Muscle layer of duodenum (tissue), 2 donors: ENCODE measurements around the gene ARHGEF11.

ENCODE experiments used
- H3K27ac ChIP-seq: one replicate; pipeline ENCODE4 v1.7.0; 2013; ENCODE audit warnings: mild to moderate bottlenecking, low read length
- H3K27me3 ChIP-seq: one replicate; pipeline ENCODE4 v1.7.0; 2013; ENCODE audit warnings: low read depth, mild to moderate bottlenecking, control low read depth, low read length
- H3K36me3 ChIP-seq, 2 donors: one replicate each; pipeline ENCODE4 v1.7.0; 2013; ENCODE audit warnings: low read length in 2 of 2, control low read depth in 1 of 2, mild to moderate bottlenecking in 1 of 2; ENCODE audit not compliant: insufficient read depth in 2 of 2, control insufficient read depth in 1 of 2
- H3K4me1 ChIP-seq, 2 donors: one replicate each; pipeline ENCODE4 v1.7.0; 2013; ENCODE audit warnings: low read length in 2 of 2, mild to moderate bottlenecking in 2 of 2, control low read depth in 1 of 2, moderate library complexity in 1 of 2; ENCODE audit not compliant: insufficient read depth in 2 of 2, control insufficient read depth in 1 of 2
- H3K4me3 ChIP-seq, 2 donors: one replicate each; pipeline ENCODE4 v1.7.0; 2013; ENCODE audit warnings: low read length in 2 of 2, low read depth in 1 of 2, mild to moderate bottlenecking in 1 of 2
- H3K9me3 ChIP-seq, 2 donors: one replicate each; pipeline ENCODE4 v1.7.0; 2013; ENCODE audit warnings: low read length in 2 of 2, control low read depth in 1 of 2, mild to moderate bottlenecking in 1 of 2; ENCODE audit not compliant: control insufficient read depth in 1 of 2
- donor health status: healthy.

Gene ARHGEF11

GRCh38 chr1:157025856-157026255, 19.7 kb downstream of the ARHGEF11 start:
- Histone ChIP-seq H3K4me1 (peaks cover 8 to 17% of the 10 kb centered on the region in 2 donors), H3K9me3 (peaks cover 0 to 9% of the 10 kb centered on the region in 2 donors), H3K4me3 (no peak overlapping the region), H3K27me3 (no peaks in the 10 kb centered on the region), H3K36me3 (no peaks in the 10 kb centered on the region), H3K27ac (peak overlapping the region; percentile 64)

- peak overlapping the region; percentile 64 for H3K27ac ChIP-seq
- no peaks in the 10 kb centered on the region for H3K27me3 ChIP-seq
- H3K4me1 ChIP-seq = peaks cover 8 to 17% of the 10 kb centered on the region in 2 donors
- peaks cover 0 to 9% of the 10 kb centered on the region in 2 donors for H3K9me3 ChIP-seq
- H3K36me3 ChIP-seq = no peaks in the 10 kb centered on the region
- no peak overlapping the region for H3K4me3 ChIP-seq
Observed at GRCh38 chr1:157025385-157025784, 20.2 kb downstream of the ARHGEF11 start.

- H3K27me3 ChIP-seq = no peaks in the 10 kb centered on the region
- no peaks in the 10 kb centered on the region for H3K36me3 ChIP-seq
- no peak overlapping the region for H3K27ac ChIP-seq
- H3K9me3 ChIP-seq = peaks cover 0 to 9% of the 10 kb centered on the region in 2 donors
- H3K4me1 ChIP-seq = peaks cover 8 to 17% of the 10 kb centered on the region in 2 donors
- H3K4me3 ChIP-seq = no peak overlapping the region
Observed at GRCh38 chr1:157021688-157022087, 23.9 kb downstream of the ARHGEF11 start.

- Histone ChIP-seq H3K9me3 (peaks cover 0 to 9% of the 10 kb centered on the region in 2 donors), H3K4me1 (no peaks in the 10 kb centered on the region), H3K36me3 (no peaks in the 10 kb centered on the region), H3K4me3 (no peak overlapping the region), H3K27ac (no peak overlapping the region), H3K27me3 (no peaks in the 10 kb centered on the region)
Observed at GRCh38 chr1:157019457-157019856, 26.1 kb downstream of the ARHGEF11 start.

- Histone ChIP-seq H3K36me3 (no peaks in the 10 kb centered on the region), H3K27ac (no peak overlapping the region), H3K9me3 (no peaks in the 10 kb centered on the region), H3K27me3 (no peaks in the 10 kb centered on the region), H3K4me1 (peaks cover 8 to 10% of the 10 kb centered on the region in 2 donors), H3K4me3 (no peak overlapping the region)
Observed at GRCh38 chr1:157011845-157012244, 33.7 kb downstream of the ARHGEF11 start.

GRCh38 chr1:157008502-157008901, 37.0 kb downstream of the ARHGEF11 start:
- no peaks in the 10 kb centered on the region for H3K9me3 ChIP-seq
- no peaks in the 10 kb centered on the region for H3K27me3 ChIP-seq
- H3K36me3 ChIP-seq = no peaks in the 10 kb centered on the region
- no peak overlapping the region for H3K4me3 ChIP-seq
- H3K4me1 ChIP-seq = peaks cover 8 to 18% of the 10 kb centered on the region in 2 donors
- no peak overlapping the region for H3K27ac ChIP-seq

GRCh38 chr1:157007306-157007705, 38.2 kb downstream of the ARHGEF11 start:
- H3K27ac ChIP-seq = no peak overlapping the region
- no peak overlapping the region for H3K4me3 ChIP-seq
- H3K36me3 ChIP-seq = no peaks in the 10 kb centered on the region
- no peaks in the 10 kb centered on the region for H3K9me3 ChIP-seq
- H3K27me3 ChIP-seq = no peaks in the 10 kb centered on the region
- peaks cover 8 to 18% of the 10 kb centered on the region in 2 donors for H3K4me1 ChIP-seq

- H3K4me1 ChIP-seq = peaks cover 8 to 18% of the 10 kb centered on the region in 2 donors
- H3K9me3 ChIP-seq = no peaks in the 10 kb centered on the region
- no peaks in the 10 kb centered on the region for H3K36me3 ChIP-seq
- no peak overlapping the region for H3K27ac ChIP-seq
- H3K27me3 ChIP-seq = no peaks in the 10 kb centered on the region
- H3K4me3 ChIP-seq = no peak overlapping the region
Observed at GRCh38 chr1:157006676-157007075, 38.9 kb downstream of the ARHGEF11 start.

GRCh38 chr1:157005965-157006364, 39.6 kb downstream of the ARHGEF11 start:
- Histone ChIP-seq H3K27me3 (no peaks in the 10 kb centered on the region), H3K9me3 (no peaks in the 10 kb centered on the region), H3K36me3 (no peaks in the 10 kb centered on the region), H3K4me3 (no peak overlapping the region), H3K4me1 (peaks cover 8 to 18% of the 10 kb centered on the region in 2 donors), H3K27ac (no peak overlapping the region)

GRCh38 chr1:157004806-157005205, 40.7 kb downstream of the ARHGEF11 start:
- Histone ChIP-seq H3K27ac (no peak overlapping the region), H3K9me3 (no peaks in the 10 kb centered on the region), H3K4me3 (no peak overlapping the region), H3K4me1 (peaks cover 8 to 18% of the 10 kb centered on the region in 2 donors), H3K27me3 (no peaks in the 10 kb centered on the region), H3K36me3 (no peaks in the 10 kb centered on the region)

GRCh38 chr1:157004327-157004726, 41.2 kb downstream of the ARHGEF11 start:
- no peaks in the 10 kb centered on the region for H3K27me3 ChIP-seq
- no peaks in the 10 kb centered on the region for H3K36me3 ChIP-seq
- H3K4me3 ChIP-seq = no peak overlapping the region
- no peaks in the 10 kb centered on the region for H3K9me3 ChIP-seq
- peaks cover 8 to 18% of the 10 kb centered on the region in 2 donors for H3K4me1 ChIP-seq
- H3K27ac ChIP-seq = no peak overlapping the region

- Histone ChIP-seq H3K27ac (no peak overlapping the region), H3K27me3 (no peaks in the 10 kb centered on the region), H3K9me3 (no peaks in the 10 kb centered on the region), H3K4me1 (peaks cover 0 to 9% of the 10 kb centered on the region in 2 donors), H3K4me3 (no peak overlapping the region), H3K36me3 (no peaks in the 10 kb centered on the region)
Observed at GRCh38 chr1:157001304-157001703, 44.2 kb downstream of the ARHGEF11 start.
